Thyroid gland (tissue), 4 donors: ENCODE measurements around the gene TTC17. TPM values are rescaled to one million over a fixed set of nuclear protein-coding genes. Genes with fewer than 3 reads are reported as not detected.

Source experiments
- DNase-seq, 2 donors: peaks; one replicate each; pipeline ENCODE4 v3.0.0-alpha.2; 2019
- H3K27ac ChIP-seq, 3 donors: fragments of 200-600 bp; sonication (generic); 1 replicate in 2 of 3; 2 replicates in 1 of 3; pipeline ENCODE4 v1.5.1; 2016 to 2019; ENCODE audit warnings: mild to moderate bottlenecking in 1 of 3, moderate library complexity in 1 of 3
- H3K27me3 ChIP-seq: fragments of 200-600 bp; sonication (generic); one replicate; pipeline ENCODE4 v1.5.1; 2019
- H3K36me3 ChIP-seq, 2 donors: fragments of 200-600 bp; sonication (generic); one replicate each; pipeline ENCODE4 v1.5.1; 2016 to 2019
- H3K4me1 ChIP-seq, 2 donors: fragments of 200-600 bp; sonication (generic); one replicate each; pipeline ENCODE4 v1.5.1; 2017 to 2019
- H3K4me3 ChIP-seq, 3 donors: fragments of 200-600 bp; sonication (generic); replicated peaks in 1 of 3; 1 replicate in 2 of 3; 2 replicates in 1 of 3; pipeline ENCODE4 v1.5.1; 2016; ENCODE audit warnings: mild to moderate bottlenecking in 1 of 3
- H3K9me3 ChIP-seq: fragments of 200-600 bp; sonication (generic); one replicate; pipeline ENCODE4 v1.5.1; 2017
- CTCF ChIP-seq, 6 experiments: fragments of 200-600 bp in 3 of 6; fragments of 450-650 bp in 3 of 6; sonication (generic) in 3 of 6; IDR thresholded peaks; one replicate each; pipeline ENCODE4 v1.5.1; 2016 to 2019; ENCODE audit warnings: antibody characterized with exemption in 6 of 6, mild to moderate bottlenecking in 2 of 6, inconsistent platforms in 1 of 6, moderate library complexity in 1 of 6
- POLR2A ChIP-seq, 2 donors: fragments of 450-650 bp; IDR thresholded peaks; one replicate each; pipeline ENCODE4 v1.6.1; 2017; ENCODE audit warnings: antibody characterized with exemption in 2 of 2, mild to moderate bottlenecking in 2 of 2, moderate library complexity in 1 of 2
- WGBS, 2 donors: methylation state at CpG; one replicate each; pipeline ENCODE4 v1.1.5; 2017; 5-methylcytosine and 5-hydroxymethylcytosine counted together
- intact Hi-C: fragments of 100-400 bp; cut with DNase I; formaldehyde crosslinking; loops from one replicate; pipeline ENCODE4 v1.15.1; 2023
- total RNA-seq, 4 donors: library from RNA; depleted of rRNA; stranded (reverse); fragments of >200 nt; gene quantifications; one replicate each; pipeline ENCODE4 v1.2.3, GENCODE V29; 2016

TTC17 gene
- total RNA-seq, 4 donors from 2014 or later: 143 to 258 (median 192) TPM

DNA sequence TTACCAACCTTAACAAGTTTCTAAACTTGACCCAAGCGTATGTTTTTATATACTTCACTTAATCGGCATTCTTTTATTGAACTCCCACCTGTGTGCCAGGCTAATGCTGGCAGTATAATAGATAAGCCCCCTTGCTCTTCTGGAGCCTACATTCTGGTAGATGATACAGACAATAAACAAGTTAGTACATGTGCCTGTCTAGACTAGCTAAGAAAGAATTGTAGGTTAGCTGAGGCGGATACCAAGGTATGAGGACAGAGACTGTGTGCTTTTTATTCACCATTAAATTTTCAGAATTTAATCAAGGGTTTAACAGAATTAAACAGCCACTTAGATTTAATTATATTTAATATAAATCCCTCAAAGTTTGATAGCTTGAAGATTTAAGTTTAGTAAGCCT lies 45.7 kb downstream of the TTC17 start:
- Histone ChIP-seq H3K9me3 (no peaks in the 10 kb centered on the region), H3K27ac (no peak overlapping the region), H3K27me3 (no peaks in the 10 kb centered on the region), H3K4me3 (no peak overlapping the region), H3K36me3 (peaks cover 26 to 57% of the 10 kb centered on the region in 2 donors), H3K4me1 (no peaks in the 10 kb centered on the region)
- WGBS, 2 donors: 99 to 100% methylated on average over 3 of the region's 3 CpGs
- no peak for DNase-seq
- intact Hi-C loops: no loop called here
- TF ChIP-seq CTCF (IDR thresholded peaks at IDR 0.05) (no peak), POLR2A (IDR thresholded peaks at IDR 0.05) (no peak)

- TF ChIP-seq CTCF (IDR thresholded peaks at IDR 0.05) (no peak), POLR2A (IDR thresholded peaks at IDR 0.05) (no peak)
- WGBS, 2 donors: 98% methylated on average over 3 of the region's 3 CpGs
- Histone ChIP-seq H3K4me3 (no peak overlapping the region), H3K4me1 (no peaks in the 10 kb centered on the region), H3K9me3 (no peaks in the 10 kb centered on the region), H3K27ac (no peak overlapping the region), H3K27me3 (no peaks in the 10 kb centered on the region), H3K36me3 (peaks cover 30 to 56% of the 10 kb centered on the region in 2 donors)
- no peak for DNase-seq
- intact Hi-C loops: no loop called here
Measured at GRCh38 chr11:43404836-43405479, 46.2 kb downstream of the TTC17 start.

DNA sequence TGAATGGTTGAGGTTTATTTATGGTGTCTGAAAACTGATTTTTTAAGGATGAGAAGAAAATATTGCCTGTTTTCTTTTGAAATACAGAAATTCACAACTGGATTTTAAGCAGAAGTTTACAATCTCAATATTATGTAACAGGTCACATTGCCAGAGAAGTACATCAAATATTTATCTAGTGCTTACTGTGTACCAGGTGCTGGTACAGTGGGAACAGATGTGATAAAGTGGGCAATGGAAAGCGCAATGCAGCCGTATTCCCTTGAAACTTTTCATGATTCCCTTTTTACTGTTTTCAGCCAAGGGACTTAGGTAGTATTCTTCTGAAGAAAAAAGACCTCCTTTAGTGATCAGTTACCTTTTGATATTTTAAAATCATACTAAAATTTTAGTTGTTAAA lies 49.6 kb downstream of the TTC17 start:
- TF ChIP-seq CTCF (IDR thresholded peaks at IDR 0.05): no peak
- Histone ChIP-seq H3K27me3 (no peaks in the 10 kb centered on the region), H3K4me3 (no peak overlapping the region), H3K27ac (no peak overlapping the region), H3K9me3 (no peaks in the 10 kb centered on the region), H3K36me3 (peaks cover 25 to 36% of the 10 kb centered on the region in 2 donors), H3K4me1 (no peaks in the 10 kb centered on the region)
- no peak for DNase-seq
- 94 to 98% methylated on average over 2 of the region's 2 CpGs for WGBS, 2 donors
- intact Hi-C loops: no loop called here

DNA sequence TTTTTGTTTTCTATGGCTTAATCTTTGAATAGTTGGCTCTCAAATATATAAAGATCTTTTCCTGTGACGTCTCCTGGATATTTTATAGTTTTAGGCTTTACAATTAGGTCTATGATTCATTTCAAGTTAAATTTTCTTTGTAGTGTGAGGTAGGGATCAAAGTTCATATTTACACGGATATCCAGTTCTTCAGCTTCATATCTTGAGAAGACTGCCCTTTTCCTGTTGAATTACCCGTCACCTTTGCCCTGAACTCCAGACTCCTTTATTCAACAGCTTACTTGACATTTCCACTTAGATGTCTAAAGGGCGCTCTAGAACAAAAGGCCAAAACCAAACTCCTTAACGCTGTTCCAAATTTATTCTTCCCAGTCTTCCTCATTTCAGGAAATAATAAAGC lies 51.7 kb downstream of the TTC17 start:
- Histone ChIP-seq H3K9me3 (no peaks in the 10 kb centered on the region), H3K4me3 (no peak overlapping the region), H3K4me1 (no peaks in the 10 kb centered on the region), H3K27ac (no peak overlapping the region), H3K27me3 (no peaks in the 10 kb centered on the region), H3K36me3 (peaks cover 21 to 35% of the 10 kb centered on the region in 2 donors)
- TF ChIP-seq POLR2A (IDR thresholded peaks at IDR 0.05) (no peak), CTCF (IDR thresholded peaks at IDR 0.05) (no peak)
- intact Hi-C loops: loop anchor here (10.0 kb wide), 1 partner anchor 96 kb away; the partner anchor contains the start of gene API5
- no peak for DNase-seq
- WGBS, 2 donors: 88 to 91% methylated on average over 5 of the region's 5 CpGs

DNA sequence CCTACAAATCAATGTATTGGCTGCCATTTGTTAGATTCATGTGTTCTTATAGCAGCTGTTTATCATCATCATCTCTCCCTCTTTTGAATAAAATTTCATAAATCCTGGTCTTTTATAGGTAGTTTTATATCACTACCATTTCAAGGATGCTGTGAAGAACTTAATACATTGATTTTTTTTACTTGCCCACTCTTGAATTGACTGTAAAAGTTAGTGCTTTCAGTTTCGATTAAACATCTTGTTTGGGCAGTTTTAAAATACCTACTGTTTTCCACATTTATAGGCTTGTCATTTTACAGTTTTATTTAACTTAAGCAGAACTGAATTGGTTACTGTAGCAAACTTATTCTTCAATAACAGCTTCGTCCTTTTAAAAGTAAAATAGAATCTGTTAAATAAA lies 59.5 kb downstream of the TTC17 start:
- intact Hi-C loops: loop anchor here (10.0 kb wide), 1 partner anchor 103 kb away; the partner anchor contains the start of gene API5
- Histone ChIP-seq H3K4me1 (no peaks in the 10 kb centered on the region), H3K36me3 (peaks cover 0 to 18% of the 10 kb centered on the region in 2 donors), H3K27ac (no peak overlapping the region), H3K27me3 (no peaks in the 10 kb centered on the region), H3K4me3 (no peak overlapping the region), H3K9me3 (no peaks in the 10 kb centered on the region)
- WGBS, 2 donors: 89 to 92% methylated on average over 2 of the region's 2 CpGs
- DNase-seq: no peak
- TF ChIP-seq CTCF (IDR thresholded peaks at IDR 0.05) (no peak), POLR2A (IDR thresholded peaks at IDR 0.05) (no peak)
